Natural killer cell treated with Interleukin-12 subunit alpha and Interleukin-12 subunit beta and Interleukin-15 and Interleukin-18, amount 100 ng/mL, for 72 hours (primary cell): ENCODE data around the gene GJA5. TPM values are rescaled to one million over a fixed set of nuclear protein-coding genes. Genes with fewer than 3 reads are reported as not detected.
A peak's percentile ranks its signal among the peaks of the same experiment; 100 is the strongest.

Source experiments
- ATAC-seq, 2 donors: fragments of 150-1000 bp; cut with Tn5 transposase in 1 of 2; sonication (Bioruptor Pico), chemical (Tn5 transposase) in 1 of 2; 2 replicates each; pipeline ENCODE4 v1.10.0; 2021
- DNase-seq: peaks from one replicate; pipeline ENCODE4 v3.0.0; 2022; ENCODE audit warnings: low spot score
- H3K27ac Mint-ChIP-seq, 2 donors: 1 replicate in 1 of 2; 2 replicates in 1 of 2; pipeline ENCODE4 v1.8.0; 2022; ENCODE audit warnings: mixed read lengths in 2 of 2, mild to moderate bottlenecking in 1 of 2, moderate library complexity in 1 of 2
- H3K27me3 Mint-ChIP-seq, 2 donors: 1 replicate in 1 of 2; 2 replicates in 1 of 2; pipeline ENCODE4 v1.8.0; 2022; ENCODE audit warnings: mixed read lengths in 2 of 2
- H3K36me3 Mint-ChIP-seq: one replicate; pipeline ENCODE4 v1.8.0; 2022; ENCODE audit warnings: mixed read lengths
- H3K4me1 Mint-ChIP-seq, 2 donors: 1 replicate in 1 of 2; 2 replicates in 1 of 2; pipeline ENCODE4 v1.8.0; 2022; ENCODE audit warnings: low read depth in 2 of 2, mixed read lengths in 2 of 2, mild to moderate bottlenecking in 1 of 2
- H3K4me3 Mint-ChIP-seq: one replicate; pipeline ENCODE4 v1.8.0; 2022; ENCODE audit warnings: mixed read lengths
- H3K9me3 Mint-ChIP-seq: 2 replicates; pipeline ENCODE4 v1.8.0; 2022; ENCODE audit warnings: mixed read lengths
- total RNA-seq, 2 donors: library from RNA; stranded (reverse); gene quantifications; one replicate each; pipeline ENCODE4 v1.2.3, GENCODE V29; 2022

The GJA5 gene
- not detected for total RNA-seq

- peaks cover 2% of the 10 kb centered on the region for H3K9me3 Mint-ChIP-seq
- no peak for ATAC-seq
- peaks cover 20 to 21% of the 10 kb centered on the region in 2 donors for H3K4me1 Mint-ChIP-seq
- H3K4me3 Mint-ChIP-seq = no peak within 1 kb of the TSS
- H3K36me3 Mint-ChIP-seq = no peaks in the 10 kb centered on the region
- peaks cover 0 to 2% of the 10 kb centered on the region in 2 donors for H3K27me3 Mint-ChIP-seq
- peak within 1 kb of the TSS in 1 of 2 donors; percentile 2 for H3K27ac Mint-ChIP-seq
- no peak for DNase-seq
Observed at GRCh38 chr1:147760481-147761260, at the start of gene GJA5. TSS of gene GJA5 (minus strand) at chr1:147760602. CDS start at chr1:147759238, 1,364 bp downstream.

- Mint-ChIP-seq H3K27me3 (peaks cover 13 to 29% of the 10 kb centered on the region in 2 donors), H3K4me1 (no peaks in the 10 kb centered on the region), H3K4me3 (no peak overlapping the region), H3K36me3 (no peaks in the 10 kb centered on the region), H3K9me3 (no peaks in the 10 kb centered on the region), H3K27ac (no peak overlapping the region)
- DNase-seq = no peak
- no peak for ATAC-seq
Observed at GRCh38 chr1:147809236-147809635, 48.8 kb upstream of the GJA5 start.

GRCh38 chr1:147808025-147808424, 47.6 kb upstream of the GJA5 start:
- H3K9me3 Mint-ChIP-seq = no peaks in the 10 kb centered on the region
- no peak overlapping the region for H3K27ac Mint-ChIP-seq
- no peaks in the 10 kb centered on the region for H3K36me3 Mint-ChIP-seq
- no peak for DNase-seq
- H3K4me3 Mint-ChIP-seq = no peak overlapping the region
- H3K27me3 Mint-ChIP-seq = peaks cover 13 to 29% of the 10 kb centered on the region in 2 donors
- no peaks in the 10 kb centered on the region for H3K4me1 Mint-ChIP-seq
- no peak for ATAC-seq

- no peak overlapping the region for H3K27ac Mint-ChIP-seq
- no peak overlapping the region for H3K4me3 Mint-ChIP-seq
- H3K27me3 Mint-ChIP-seq = peaks cover 13 to 29% of the 10 kb centered on the region in 2 donors
- H3K9me3 Mint-ChIP-seq = no peaks in the 10 kb centered on the region
- no peaks in the 10 kb centered on the region for H3K4me1 Mint-ChIP-seq
- ATAC-seq (no peak), DNase-seq (no peak)
- no peaks in the 10 kb centered on the region for H3K36me3 Mint-ChIP-seq
Observed at GRCh38 chr1:147807405-147807804, 47.0 kb upstream of the GJA5 start.

- Mint-ChIP-seq H3K4me3 (no peak overlapping the region), H3K27ac (no peak overlapping the region), H3K4me1 (no peaks in the 10 kb centered on the region), H3K9me3 (no peaks in the 10 kb centered on the region), H3K36me3 (no peaks in the 10 kb centered on the region), H3K27me3 (peaks cover 11 to 12% of the 10 kb centered on the region in 2 donors)
- ATAC-seq (no peak), DNase-seq (no peak)
Observed at GRCh38 chr1:147804942-147805723, 44.7 kb upstream of the GJA5 start.

GRCh38 chr1:147800804-147801203, 40.4 kb upstream of the GJA5 start:
- no peaks in the 10 kb centered on the region for H3K4me1 Mint-ChIP-seq
- no peak for DNase-seq
- H3K27me3 Mint-ChIP-seq = peaks cover 14 to 20% of the 10 kb centered on the region in 2 donors

GRCh38 chr1:147798731-147799130, 38.3 kb upstream of the GJA5 start:
- Mint-ChIP-seq H3K36me3 (no peaks in the 10 kb centered on the region), H3K27ac (no peak overlapping the region), H3K4me3 (no peak overlapping the region), H3K27me3 (peaks cover 8 to 14% of the 10 kb centered on the region in 2 donors), H3K9me3 (no peaks in the 10 kb centered on the region), H3K4me1 (no peaks in the 10 kb centered on the region)
- no peak for ATAC-seq
- no peak for DNase-seq

More at GRCh38 chr1:147800804-147801203, 40.4 kb upstream of the GJA5 start:
- no peaks in the 10 kb centered on the region for H3K9me3 Mint-ChIP-seq
- ATAC-seq = no peak
- H3K4me3 Mint-ChIP-seq = no peak overlapping the region
- H3K27ac Mint-ChIP-seq = no peak overlapping the region
- no peaks in the 10 kb centered on the region for H3K36me3 Mint-ChIP-seq

GRCh38 chr1:147794570-147794969, 34.2 kb upstream of the GJA5 start:
- no peak overlapping the region for H3K4me3 Mint-ChIP-seq
- H3K36me3 Mint-ChIP-seq = no peaks in the 10 kb centered on the region
- H3K27ac Mint-ChIP-seq = no peak overlapping the region
- H3K4me1 Mint-ChIP-seq = no peaks in the 10 kb centered on the region
- H3K9me3 Mint-ChIP-seq = no peaks in the 10 kb centered on the region
- ATAC-seq = no peak
- no peak for DNase-seq
- H3K27me3 Mint-ChIP-seq = peaks cover 13 to 29% of the 10 kb centered on the region in 2 donors

GRCh38 chr1:147791876-147792275, 31.5 kb upstream of the GJA5 start:
- DNase-seq (no peak), ATAC-seq (no peak)
- Mint-ChIP-seq H3K4me3 (no peak overlapping the region), H3K4me1 (no peaks in the 10 kb centered on the region), H3K36me3 (no peaks in the 10 kb centered on the region), H3K27ac (no peak overlapping the region), H3K27me3 (peaks cover 29 to 39% of the 10 kb centered on the region in 2 donors), H3K9me3 (no peaks in the 10 kb centered on the region)

GRCh38 chr1:147787765-147788164, 27.4 kb upstream of the GJA5 start:
- Mint-ChIP-seq H3K4me3 (no peak overlapping the region), H3K36me3 (no peaks in the 10 kb centered on the region), H3K27me3 (peaks cover 40 to 46% of the 10 kb centered on the region in 2 donors), H3K27ac (no peak overlapping the region), H3K4me1 (no peaks in the 10 kb centered on the region), H3K9me3 (no peaks in the 10 kb centered on the region)
- DNase-seq (no peak), ATAC-seq (no peak)

GRCh38 chr1:147786536-147786935, 26.1 kb upstream of the GJA5 start:
- Mint-ChIP-seq H3K4me1 (no peaks in the 10 kb centered on the region), H3K9me3 (no peaks in the 10 kb centered on the region), H3K4me3 (no peak overlapping the region), H3K36me3 (no peaks in the 10 kb centered on the region), H3K27ac (no peak overlapping the region), H3K27me3 (peaks cover 36 to 42% of the 10 kb centered on the region in 2 donors)
- DNase-seq (no peak), ATAC-seq (no peak)

- ATAC-seq (no peak), DNase-seq (no peak)
- Mint-ChIP-seq H3K27me3 (peaks cover 40 to 47% of the 10 kb centered on the region in 2 donors), H3K4me1 (no peaks in the 10 kb centered on the region), H3K4me3 (no peak overlapping the region), H3K36me3 (no peaks in the 10 kb centered on the region), H3K9me3 (no peaks in the 10 kb centered on the region), H3K27ac (no peak overlapping the region)
Observed at GRCh38 chr1:147785794-147786506, 25.5 kb upstream of the GJA5 start.

- Mint-ChIP-seq H3K27ac (no peak overlapping the region), H3K4me3 (no peak overlapping the region), H3K9me3 (no peaks in the 10 kb centered on the region), H3K27me3 (peaks cover 48 to 50% of the 10 kb centered on the region in 2 donors), H3K4me1 (no peaks in the 10 kb centered on the region), H3K36me3 (no peaks in the 10 kb centered on the region)
- DNase-seq = no peak
- no peak for ATAC-seq
Observed at GRCh38 chr1:147784941-147785340, 24.5 kb upstream of the GJA5 start.
